BJ (cell line): ENCODE measurements around the gene PXK. TPM values are rescaled to one million over a fixed set of nuclear protein-coding genes. Genes with fewer than 3 reads are reported as not detected.
"Not testable (repeated sequence)": the region's sequence is repeated elsewhere in the genome, so short reads cannot be mapped to it uniquely, and the experiment has no call there.

Source experiments
- CTCF ChIA-PET: fragments of 350-600 bp; formaldehyde crosslinking; extraction: SDS; loops from one replicate; lab custom pipeline; 2021; ENCODE audit warnings: antibody characterized with exemption, inconsistent platforms; lab: Yijun Ruan, JAX
- POLR2A ChIA-PET: fragments of 300-600 bp; sonication (Branson Sonifier 250); formaldehyde crosslinking; extraction: SDS; loops from one replicate; lab custom pipeline; 2021; ENCODE audit warnings: antibody characterized with exemption; lab: Charles Lee
- DNase-seq: peaks from one replicate; pipeline ENCODE4 v3.0.0-alpha.2; 2011; ENCODE audit warnings: low read depth
- H3K27me3 ChIP-seq: 2 replicates; pipeline ENCODE4 v1.6.0; 2011; ENCODE audit warnings: low read length; ENCODE audit not compliant: control insufficient read depth, insufficient read depth
- H3K36me3 ChIP-seq: 2 replicates; pipeline ENCODE4 v1.5.1; 2011; ENCODE audit warnings: low read length; ENCODE audit not compliant: control insufficient read depth, insufficient read depth
- H3K4me3 ChIP-seq: 2 replicates; pipeline ENCODE4 v1.5.1; 2011; ENCODE audit warnings: low read depth, mild to moderate bottlenecking, control low read depth, low read length
- CTCF ChIP-seq: IDR thresholded peaks from 2 replicates; pipeline ENCODE4 v1.5.1; 2011; ENCODE audit warnings: low read depth, mild to moderate bottlenecking, control low read depth, inconsistent platforms, low read length, moderate library complexity; ENCODE audit not compliant: insufficient read depth
- polyA plus RNA-seq: library from polyadenylated mRNA; depleted of rRNA; stranded (reverse); fragments of >200 nt; gene quantifications from 2 replicates; pipeline ENCODE4 v1.2.3, GENCODE V29; 2011

PXK gene
- polyA plus RNA-seq, 1 experiment, result 36.4 TPM

GRCh38 chr3:58432905-58433304 lies 100.2 kb downstream of the PXK start:
- H3K27me3 ChIP-seq, result no peaks in the 10 kb centered on the region
- TF ChIP-seq CTCF, result no peak
- no peak for DNase-seq
- POLR2A ChIA-PET, result no interaction called here
- CTCF ChIA-PET, result interaction anchor here (0.9 to 2.1 kb wide), 2 partner anchors 53 to 59 kb away, joined by 3 to 6 read pairs; partner anchors contain the start of gene KCTD6
- H3K36me3 ChIP-seq, result peaks cover 6% of the 10 kb centered on the region; the same call in 1 of the 2 replicates
- H3K4me3 ChIP-seq, result peak overlapping the region; percentile 90

- TF ChIP-seq CTCF, result no peak
- H3K27me3 ChIP-seq, result no peaks in the 10 kb centered on the region
- DNase-seq, result peak; percentile 52
- H3K4me3 ChIP-seq, result peak within 1 kb of the TSS; percentile 90
- CTCF ChIA-PET, result interaction anchor here (0.7 to 2.1 kb wide), 4 partner anchors 9 to 100 kb away, joined by 3 to 6 read pairs (median 3); partner anchors contain the start of gene KCTD6
- POLR2A ChIA-PET, result no interaction called here
- H3K36me3 ChIP-seq, result peaks cover 6% of the 10 kb centered on the region; the same call in 1 of the 2 replicates
These were observed 100.9 kb downstream of the PXK start, which contains the start of gene PDHB for GRCh38 chr3:58433400-58434167. Gene PDHB, minus strand, starts transcription at chr3:58433832. Its CDS starts 23 bp downstream, at chr3:58433809.

- Histone ChIP-seq H3K27me3 (no peaks in the 10 kb centered on the region), H3K4me3 (peak overlapping the region; percentile 90), H3K36me3 (peaks cover 6% of the 10 kb centered on the region; the same call in 1 of the 2 replicates)
- ChIA-PET CTCF (interaction anchor here (1.0 to 2.1 kb wide), 3 partner anchors 13 to 101 kb away, joined by 3 to 6 read pairs (median 4); partner anchors contain the start of gene KCTD6), POLR2A (no interaction called here)
- TF ChIP-seq CTCF, result no peak
- DNase-seq, result no peak
These were observed 101.4 kb downstream of the PXK start for GRCh38 chr3:58434168-58434504.

GRCh38 chr3:58434511-58434910 lies 101.8 kb downstream of the PXK start:
- TF ChIP-seq CTCF, result no peak
- DNase-seq, result no peak
- ChIA-PET POLR2A (no interaction called here), CTCF (interaction anchor here (1.0 to 2.1 kb wide), 3 partner anchors 13 to 101 kb away, joined by 3 to 6 read pairs (median 4); partner anchors contain the start of gene KCTD6)
- H3K27me3 ChIP-seq, result no peaks in the 10 kb centered on the region
- peaks cover 5% of the 10 kb centered on the region; the same call in 1 of the 2 replicates for H3K36me3 ChIP-seq
- H3K4me3 ChIP-seq, result no peak overlapping the region

GRCh38 chr3:58434990-58435389 lies 102.3 kb downstream of the PXK start:
- peak; percentile 57 for DNase-seq
- no peak for TF ChIP-seq CTCF
- ChIA-PET POLR2A (no interaction called here), CTCF (interaction anchor here (0.9 to 2.1 kb wide), 5 partner anchors 9 to 96 kb away, joined by 3 to 6 read pairs (median 4); partner anchors contain the start of gene KCTD6)
- Histone ChIP-seq H3K27me3 (no peaks in the 10 kb centered on the region), H3K4me3 (no peak overlapping the region), H3K36me3 (peaks cover 3% of the 10 kb centered on the region; the same call in 1 of the 2 replicates)

GRCh38 chr3:58437276-58437675 lies 104.6 kb downstream of the PXK start:
- H3K36me3 ChIP-seq, H3K27me3 ChIP-seq, H3K4me3 ChIP-seq, DNase-seq: not testable (repeated sequence)
- POLR2A ChIA-PET, result interaction anchor here (0.6 kb wide), 1 partner anchor 755 kb away, joined by 3 read pairs; no protein-coding TSS in a partner anchor
- CTCF ChIA-PET, result interaction anchor here (0.6 to 1.9 kb wide), 3 partner anchors 54 to 131 kb away, joined by 3 to 4 read pairs (median 4); partner anchors contain the start of genes HTD2, KCTD6 and RPP14

GRCh38 chr3:58440996-58441355 lies 108.3 kb downstream of the PXK start:
- DNase-seq, POLR2A ChIA-PET, H3K4me3 ChIP-seq, H3K27me3 ChIP-seq, H3K36me3 ChIP-seq: not testable (repeated sequence)
- CTCF ChIA-PET, result interaction anchor here (0.6 to 1.9 kb wide), 2 partner anchors 13 to 56 kb away, joined by 3 to 5 read pairs; no protein-coding TSS in a partner anchor
